ENCODE data around the gene TMCC3.
"Not testable (repeated sequence)": the region's sequence is repeated elsewhere in the genome, so short reads cannot be mapped to it uniquely, and the experiment has no call there.

Gene TMCC3

DNA sequence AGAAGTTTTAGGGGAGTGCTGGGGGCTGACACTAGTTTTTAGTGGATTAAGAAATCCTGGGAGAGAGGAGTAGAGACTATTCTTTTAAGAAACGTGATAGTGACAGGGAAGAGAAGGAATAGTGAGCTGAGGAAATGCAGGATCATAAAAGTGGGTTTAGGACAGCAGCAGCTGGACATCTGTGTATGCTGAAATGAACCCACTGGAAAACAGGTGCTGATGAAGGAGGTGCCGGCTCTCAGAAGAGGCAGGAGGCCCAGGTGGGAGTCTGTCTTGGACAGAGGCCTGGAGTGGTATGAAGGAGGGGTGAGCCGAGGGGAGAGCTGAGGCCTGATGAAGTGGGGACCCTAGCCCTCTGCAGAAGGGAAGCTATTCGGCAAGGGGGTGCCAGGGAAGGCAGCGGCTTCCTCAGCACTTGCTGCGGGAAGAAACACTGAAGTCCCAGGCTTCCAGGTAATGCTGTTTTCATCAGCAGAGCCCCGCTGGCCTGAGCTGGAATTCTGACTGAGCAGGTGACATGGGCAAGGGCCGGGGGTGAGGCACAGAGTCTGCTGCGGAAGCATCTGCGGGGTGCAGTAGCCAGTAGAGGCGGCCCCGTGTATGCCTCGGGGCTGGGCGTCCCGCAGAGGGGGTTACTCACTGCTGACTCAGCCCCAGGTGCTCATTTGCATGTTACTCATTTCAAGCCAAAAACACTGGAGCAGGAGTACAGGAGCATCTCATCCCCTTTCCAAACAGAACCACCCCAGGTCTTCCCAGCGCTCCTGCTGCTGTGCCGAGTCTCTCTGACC lies 89.7 kb downstream of the TMCC3 start:
- DNase-seq: no peak

DNA sequence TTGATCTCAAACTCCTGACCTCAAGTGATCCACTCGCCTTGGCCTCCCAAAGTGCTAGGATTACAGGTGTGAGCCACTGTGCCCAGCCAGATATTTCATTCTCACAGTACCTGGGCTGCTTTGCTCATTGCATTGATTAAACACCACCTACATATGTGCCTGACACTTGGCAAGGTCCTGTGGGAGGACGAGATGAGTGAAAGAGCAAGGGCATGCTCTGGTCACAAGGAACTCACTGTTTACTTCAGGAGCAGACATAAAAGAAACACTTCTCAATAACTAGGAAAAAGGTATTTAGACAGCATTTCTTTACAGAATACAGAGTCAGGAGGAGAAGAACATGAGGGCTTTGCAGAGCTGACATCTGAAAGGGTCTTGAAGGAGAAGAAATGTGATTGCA lies 91.7 kb downstream of the TMCC3 start:
- no peak for DNase-seq

DNA sequence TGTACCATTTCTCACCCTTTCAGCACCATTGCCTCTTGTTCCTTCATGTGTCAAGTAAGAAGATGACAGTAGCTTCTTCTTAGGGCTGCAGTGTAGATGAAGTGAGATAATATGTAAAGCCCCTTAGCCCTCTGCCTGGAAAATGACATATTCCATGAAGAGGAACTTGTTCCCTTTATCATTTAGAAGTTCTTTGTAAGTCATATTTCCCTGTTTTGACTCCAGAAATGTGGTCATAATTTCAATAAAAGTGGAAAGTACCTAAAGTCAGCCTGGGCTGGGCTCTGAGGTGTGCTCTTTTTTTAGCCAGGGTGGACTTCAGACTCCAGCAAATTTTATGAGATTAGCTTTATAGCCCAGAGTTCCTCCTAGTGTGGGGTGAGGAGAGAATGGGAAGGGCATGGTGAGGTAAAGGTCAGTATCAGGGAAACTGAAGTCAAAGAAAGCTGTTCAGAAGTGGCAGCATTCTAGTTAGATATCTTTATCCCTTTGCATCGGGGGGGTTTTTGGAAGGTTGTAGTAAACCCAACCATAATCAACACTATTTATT lies 92.5 kb downstream of the TMCC3 start:
- DNase-seq: peak; percentile 7 to 58

DNA sequence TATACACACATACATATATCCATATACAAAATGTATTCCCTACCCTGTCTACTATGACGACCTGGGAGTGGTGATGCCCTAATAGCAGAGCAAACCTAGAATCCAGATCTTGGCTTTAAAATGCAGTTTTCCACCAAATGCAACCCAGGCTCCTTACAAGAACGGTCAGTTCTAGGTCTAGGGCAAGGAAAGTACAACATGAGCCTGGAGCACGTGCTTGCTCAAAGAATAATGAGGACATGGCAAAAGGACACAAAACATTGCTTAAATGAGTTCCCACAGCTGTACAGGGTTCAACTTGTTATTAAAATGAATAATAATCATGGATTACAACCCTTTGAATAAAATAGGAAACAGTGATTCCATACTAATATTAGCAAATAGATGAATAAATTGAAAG lies 94.7 kb downstream of the TMCC3 start:
- no peak for DNase-seq

GRCh38 chr12:94553875-94554274 lies 96.5 kb downstream of the TMCC3 start:
- DNase-seq: no peak

DNA sequence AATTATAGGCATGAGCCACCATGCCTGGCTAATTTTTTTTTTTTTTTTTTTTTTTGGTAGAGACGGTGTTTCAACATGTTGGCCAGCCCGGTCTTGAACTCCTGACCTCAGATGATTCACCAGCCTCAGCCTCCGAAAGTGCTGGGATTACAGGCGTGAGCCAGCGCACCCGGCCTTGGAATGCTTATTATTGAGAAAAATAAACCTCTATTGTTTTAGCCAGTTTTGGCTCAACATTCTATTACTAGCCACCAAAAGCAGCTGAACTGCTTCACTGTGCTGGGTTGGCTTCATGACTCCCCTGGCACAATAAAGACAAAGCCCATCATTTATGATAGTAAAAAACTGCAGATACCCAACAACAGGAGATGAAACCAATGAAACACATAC lies 97.2 kb downstream of the TMCC3 start:
- DNase-seq: peak in 1 of 2 donors; percentile 16

DNA sequence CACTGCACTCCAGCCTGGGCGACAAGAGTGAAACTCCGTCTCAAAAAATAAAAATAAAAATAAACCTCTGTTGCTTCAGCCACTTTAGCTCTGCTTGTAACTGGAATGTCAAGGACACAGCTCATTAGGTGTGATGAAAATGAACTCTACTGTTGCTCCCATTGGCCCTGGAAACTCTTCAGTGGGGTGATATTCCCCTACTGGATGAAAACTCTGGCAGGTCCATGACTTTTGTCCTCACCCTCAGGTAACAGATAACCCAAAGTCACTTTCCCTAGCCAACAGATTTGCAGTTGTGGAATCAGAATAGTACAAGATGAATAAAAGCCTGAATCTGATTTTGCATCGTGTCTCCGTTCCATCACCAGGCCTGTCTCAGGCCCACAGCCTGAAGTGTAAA lies 98.5 kb downstream of the TMCC3 start:
- no peak for DNase-seq

DNA sequence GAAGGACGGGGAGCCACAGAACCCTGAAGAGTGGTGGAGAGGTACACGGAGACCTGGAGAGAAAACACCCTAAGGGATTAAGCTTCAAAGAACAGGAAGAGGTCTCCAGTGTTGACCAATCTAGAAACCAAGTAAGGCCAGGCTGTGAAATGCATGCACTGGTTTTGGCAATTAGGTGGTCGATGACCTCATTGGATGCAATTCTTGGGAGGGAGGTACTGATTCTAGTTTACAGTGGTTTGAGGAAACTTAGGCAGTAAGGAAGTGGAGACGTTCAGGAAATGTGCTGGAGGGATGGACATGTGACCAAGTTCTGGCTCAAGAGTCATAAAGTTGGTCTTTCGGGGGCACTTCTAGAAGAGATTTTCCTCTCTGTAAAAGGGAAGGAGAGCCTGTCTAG lies 99.4 kb downstream of the TMCC3 start:
- DNase-seq: peak; percentile 71 to 80

DNA sequence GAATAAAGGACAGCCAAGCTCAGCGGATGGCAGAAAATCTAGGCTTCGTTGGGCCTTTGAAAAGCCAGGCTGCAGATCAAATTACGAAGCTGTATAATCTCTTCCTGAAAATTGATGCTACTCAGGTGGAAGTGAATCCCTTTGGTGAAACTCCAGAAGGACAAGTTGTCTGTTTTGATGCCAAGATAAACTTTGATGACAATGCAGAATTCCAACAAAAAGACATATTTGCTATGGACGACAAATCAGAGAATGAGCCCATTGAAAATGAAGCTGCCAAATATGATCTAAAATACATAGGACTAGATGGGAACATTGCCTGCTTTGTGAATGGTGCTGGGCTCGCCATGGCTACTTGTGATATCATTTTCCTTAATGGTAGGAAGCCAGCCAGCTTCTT lies 101.5 kb downstream of the TMCC3 start:
- DNase-seq: not testable (repeated sequence)

DNA sequence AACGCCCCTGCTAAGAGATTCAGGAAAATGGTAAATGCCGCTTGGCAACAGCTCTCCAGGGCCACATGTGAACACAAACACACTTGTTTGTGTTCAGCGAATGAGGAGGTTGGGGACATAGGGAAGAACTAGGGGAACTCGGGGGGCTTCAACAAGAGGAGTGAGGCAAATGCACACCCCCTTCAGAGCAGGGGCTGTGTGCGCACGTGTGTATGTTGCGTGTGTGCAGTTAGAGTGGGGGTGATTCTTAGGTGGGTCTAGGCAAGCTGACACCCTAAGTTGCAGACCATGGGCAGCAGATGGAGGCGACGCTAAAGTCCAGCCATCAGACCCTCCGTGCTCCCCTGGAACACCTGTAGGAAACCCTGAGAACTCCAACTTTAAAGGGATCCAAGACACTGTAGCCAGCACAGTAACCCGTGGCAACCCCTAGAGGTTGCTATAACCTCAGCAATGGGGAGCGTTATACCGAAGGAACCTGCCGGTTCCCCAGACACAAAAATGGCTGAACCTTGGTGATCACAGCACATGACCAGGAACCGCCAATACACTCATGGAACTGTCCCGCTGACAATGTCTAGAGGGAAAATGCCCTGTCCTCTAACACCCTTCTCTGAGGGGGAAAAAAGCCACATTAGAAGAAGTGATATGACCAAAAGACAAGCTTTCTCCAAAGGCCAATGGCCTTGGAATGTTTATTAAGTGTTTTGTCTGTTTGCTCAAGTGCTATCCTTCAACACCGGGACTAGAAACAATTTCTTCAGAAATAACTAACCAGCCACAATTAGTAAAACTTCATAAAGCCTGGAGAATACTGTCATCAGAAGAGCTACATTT lies 104.2 kb downstream of the TMCC3 start:
- peak; percentile 25 to 41 for DNase-seq

DNA sequence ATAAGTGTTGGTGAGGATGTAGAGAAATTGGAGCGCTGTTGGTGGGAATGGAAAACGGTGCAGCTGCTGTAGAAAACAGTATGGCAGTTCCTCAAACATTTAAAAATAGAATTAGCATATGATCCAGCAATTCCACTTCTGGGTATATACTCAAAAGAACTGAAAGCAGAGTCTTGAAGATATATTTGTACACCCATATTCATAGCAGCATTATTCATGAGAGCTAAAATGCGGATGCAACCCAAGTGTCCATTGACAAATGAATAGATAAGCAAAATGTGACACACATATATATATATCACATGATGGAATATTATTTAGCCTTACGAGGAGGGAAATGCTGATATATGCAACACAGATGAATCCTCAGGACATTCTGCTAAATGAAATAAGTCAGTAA lies 106.0 kb downstream of the TMCC3 start:
- no peak for DNase-seq

DNA sequence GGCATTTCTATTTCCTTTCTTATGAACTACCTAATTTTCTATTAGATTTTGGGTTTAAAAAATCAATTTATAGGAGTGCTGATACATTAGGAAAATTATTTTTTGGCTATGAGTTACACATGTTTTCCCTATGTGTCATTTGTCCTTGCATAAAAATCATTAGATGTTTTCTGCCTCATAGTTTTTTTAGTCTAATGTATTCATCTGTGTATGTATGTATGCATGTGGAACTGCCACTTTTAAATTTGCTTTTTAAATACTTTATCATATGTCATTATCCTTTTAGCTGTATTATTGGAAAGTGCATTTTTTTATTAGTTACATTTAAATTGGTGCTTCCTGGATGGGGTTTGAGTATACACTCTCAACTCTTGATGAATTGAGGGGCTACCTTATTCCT lies 112.0 kb downstream of the TMCC3 start:
- DNase-seq: no peak

DNA sequence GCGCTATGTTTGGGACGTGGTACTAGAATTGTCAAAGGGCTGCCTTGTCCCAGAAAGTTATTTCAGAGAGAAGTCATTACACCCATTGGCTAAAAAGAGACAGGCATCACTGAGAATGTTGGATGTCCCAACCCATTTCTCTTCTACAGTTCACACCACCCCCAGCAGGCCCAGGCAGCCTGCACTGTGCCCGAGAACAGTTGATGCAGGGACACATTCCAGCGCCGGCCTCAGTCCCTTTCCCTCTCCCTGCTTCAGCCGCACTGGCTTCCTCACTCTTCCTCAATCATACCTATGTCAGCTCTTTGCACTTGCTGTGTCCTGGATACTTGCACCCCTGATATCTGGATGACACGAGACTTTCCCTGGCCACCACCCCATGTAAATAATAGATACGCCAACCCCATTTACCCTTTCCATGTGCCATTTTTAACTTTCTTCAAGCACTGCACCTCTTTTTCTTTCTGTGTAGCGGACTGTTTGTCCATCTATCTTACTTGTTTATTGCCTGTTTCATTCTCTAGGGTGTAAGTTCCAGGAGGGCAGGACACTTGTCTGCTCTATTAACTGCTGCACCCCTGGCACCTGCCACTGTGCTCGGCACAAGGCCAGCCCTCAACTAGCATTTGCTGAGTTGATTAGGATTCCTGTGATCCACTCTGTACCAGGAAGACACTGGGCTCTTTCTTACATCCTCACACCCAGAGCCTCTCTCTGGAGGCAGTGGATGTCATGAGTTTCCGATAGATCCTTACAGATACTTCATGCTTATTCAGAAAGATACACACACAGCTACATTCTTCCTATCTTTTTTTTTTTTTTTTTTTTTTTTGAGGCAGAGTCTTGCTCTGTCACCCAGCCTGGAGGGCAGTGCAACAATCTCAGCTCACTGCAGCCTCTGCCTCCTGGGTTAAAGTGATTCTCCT lies 114.1 kb downstream of the TMCC3 start:
- DNase-seq: no peak

DNA sequence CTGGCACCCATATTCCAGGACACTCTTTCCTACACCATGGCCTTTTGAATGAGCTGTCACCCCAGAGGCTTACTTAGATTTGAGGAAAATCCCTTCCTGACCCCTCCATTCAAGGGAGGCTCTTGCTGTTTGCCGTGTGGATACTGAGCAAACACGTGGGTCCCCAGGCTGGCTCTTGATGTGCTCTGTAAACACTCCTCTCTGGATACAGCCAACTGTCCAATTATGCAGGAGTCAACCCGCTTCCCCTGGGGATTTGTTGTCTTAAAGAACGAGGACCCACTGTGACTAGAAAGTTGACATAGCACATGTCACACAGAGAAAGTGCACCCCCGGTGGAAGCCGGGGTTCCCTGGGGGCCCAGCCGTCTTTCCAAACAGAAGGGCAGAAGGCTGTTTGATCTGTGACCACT lies 114.8 kb downstream of the TMCC3 start:
- no peak for DNase-seq

- no peak for DNase-seq
These were observed 115.4 kb downstream of the TMCC3 start for GRCh38 chr12:94534774-94535509.

DNA sequence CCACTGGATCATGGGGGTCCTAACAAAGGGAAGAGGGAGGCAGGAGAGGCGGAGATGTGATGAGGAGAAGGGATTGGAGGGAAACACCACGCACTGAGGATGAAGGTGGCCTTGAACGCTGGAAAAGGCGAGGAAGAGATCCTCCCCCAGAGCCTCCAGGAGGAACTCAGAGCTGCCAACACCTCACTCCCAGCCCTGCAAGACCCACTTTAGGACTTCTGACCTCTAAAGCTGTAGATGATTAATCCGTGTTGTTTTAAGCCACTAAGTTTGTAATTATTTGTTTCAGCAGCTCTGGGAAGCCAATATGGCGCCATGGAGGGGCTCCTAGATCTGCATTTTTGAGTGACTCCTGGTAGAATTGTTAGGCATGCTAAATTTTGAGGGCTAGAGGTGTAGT lies 116.1 kb downstream of the TMCC3 start:
- DNase-seq: no peak

DNA sequence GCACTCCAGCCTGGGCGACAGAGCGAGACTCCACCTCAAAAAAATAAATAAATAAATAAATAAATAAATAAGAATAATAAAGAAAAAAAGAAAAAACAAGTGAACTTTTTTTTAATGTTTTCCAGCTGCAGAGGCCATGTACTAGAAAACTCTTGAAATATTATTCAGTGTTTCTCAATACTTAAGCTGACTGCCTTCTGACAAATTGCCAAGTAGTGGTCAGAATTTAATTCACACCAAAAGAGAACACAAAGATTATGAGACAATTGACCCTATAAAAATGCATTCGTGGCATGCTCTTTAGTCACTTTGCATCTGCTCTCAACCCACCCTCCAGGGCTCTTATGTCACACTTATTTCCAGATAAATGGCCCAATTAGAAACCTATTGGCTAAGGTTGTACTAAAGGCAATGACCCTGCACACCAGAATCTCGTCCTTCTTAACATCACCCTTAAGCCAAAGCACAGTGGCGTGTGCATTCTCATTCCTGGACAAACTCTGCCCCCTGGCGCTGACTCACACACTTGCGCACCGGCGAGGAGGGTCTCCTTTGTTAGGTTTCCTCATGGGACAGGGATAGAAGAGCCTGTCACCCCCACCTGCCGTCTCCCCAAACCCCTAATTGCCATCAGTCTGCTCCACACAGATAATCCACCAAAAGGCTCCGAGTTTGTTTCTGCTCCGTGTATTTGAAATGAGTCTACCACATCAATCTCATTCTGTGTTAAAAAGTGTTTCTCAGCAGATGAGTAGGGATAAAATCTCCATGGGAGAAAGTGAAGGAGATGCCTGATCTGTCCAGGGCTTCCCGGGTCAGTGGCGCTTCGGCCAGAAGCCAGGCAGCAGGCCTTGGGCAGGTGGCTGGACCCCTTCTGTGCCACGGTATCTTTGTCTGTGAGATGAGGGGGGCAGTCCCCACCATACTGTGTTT lies 117.6 kb downstream of the TMCC3 start:
- peak; percentile 43 to 86 for DNase-seq

- no peak for DNase-seq
These were observed 119.1 kb downstream of the TMCC3 start for GRCh38 chr12:94531196-94531720.

DNA sequence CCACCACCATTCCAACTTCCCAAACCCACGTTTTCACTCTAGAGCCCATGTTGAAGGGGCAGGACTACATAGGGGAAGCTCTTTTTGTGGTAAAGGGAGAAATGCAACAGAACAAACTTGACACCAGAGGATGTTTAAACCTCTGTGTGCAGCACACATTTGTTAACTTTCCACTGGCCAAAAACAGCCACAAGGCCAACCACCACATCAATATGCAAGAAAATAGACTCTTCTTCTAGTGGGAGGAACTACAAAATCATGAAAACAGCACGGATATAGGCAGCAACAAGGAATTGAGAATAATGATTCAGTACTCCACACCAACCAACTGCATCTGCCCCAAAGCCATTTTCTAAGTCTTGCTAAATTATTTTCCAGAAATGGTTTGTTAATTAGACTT lies 124.4 kb downstream of the TMCC3 start:
- DNase-seq: no peak
